Measurements from ENCODE around the gene SUPT20HL2.
"Not testable (repeated sequence)": the region's sequence is repeated elsewhere in the genome, so short reads cannot be mapped to it uniquely, and the experiment has no call there.

SUPT20HL2 gene

GRCh38 chrX:24332878-24333277 is 19.0 kb upstream of the SUPT20HL2 start:
- no peak for TF ChIP-seq CTCF (IDR thresholded peaks at IDR 0.05; ENCODE audit: low read depth, low read length, missing control alignments)

GRCh38 chrX:24325231-24325630 is 11.4 kb upstream of the SUPT20HL2 start:
- DNase-seq (ENCODE audit: low read depth): no peak
- in situ Hi-C loops (cut with HindIII; ENCODE audit: low sequenced_read_pairs): no loop called here
- no peak overlapping the region for H3K4me3 ChIP-seq (ENCODE audit: low read depth, low read length)
- no peak for TF ChIP-seq CTCF (IDR thresholded peaks at IDR 0.05; ENCODE audit: low read depth, low read length, missing control alignments)

More at GRCh38 chrX:24332878-24333277, 19.0 kb upstream of the SUPT20HL2 start:
- H3K4me3 ChIP-seq (ENCODE audit: low read depth, low read length): no peak overlapping the region
- peak; percentile 29 for DNase-seq (ENCODE audit: low read depth)
- in situ Hi-C loops (cut with HindIII; ENCODE audit: low sequenced_read_pairs): loop anchor here (5.0 kb wide), 1 partner anchor 74 kb away; no protein-coding TSS in a partner anchor

- in situ Hi-C loops (cut with HindIII; ENCODE audit: low sequenced_read_pairs): no loop called here
- no peak for DNase-seq (ENCODE audit: low read depth)
- no peak overlapping the region for H3K4me3 ChIP-seq (ENCODE audit: low read depth, low read length)
- no peak for TF ChIP-seq CTCF (IDR thresholded peaks at IDR 0.05; ENCODE audit: low read depth, low read length, missing control alignments)
These were observed 8.0 kb upstream of the SUPT20HL2 start for GRCh38 chrX:24321741-24322395.

GRCh38 chrX:24317567-24317966 is 3.7 kb upstream of the SUPT20HL2 start:
- in situ Hi-C loops (cut with HindIII; ENCODE audit: low sequenced_read_pairs): no loop called here
- no peak for TF ChIP-seq CTCF (IDR thresholded peaks at IDR 0.05; ENCODE audit: low read depth, low read length, missing control alignments)
- DNase-seq (ENCODE audit: low read depth): no peak
- no peak overlapping the region for H3K4me3 ChIP-seq (ENCODE audit: low read depth, low read length)

GRCh38 chrX:24316111-24316510 is 2.2 kb upstream of the SUPT20HL2 start:
- no peak for TF ChIP-seq CTCF (IDR thresholded peaks at IDR 0.05; ENCODE audit: low read depth, low read length, missing control alignments)
- in situ Hi-C loops (cut with HindIII; ENCODE audit: low sequenced_read_pairs): no loop called here
- H3K4me3 ChIP-seq (ENCODE audit: low read depth, low read length): no peak overlapping the region
- DNase-seq (ENCODE audit: low read depth): no peak

- H3K4me3 ChIP-seq (ENCODE audit: low read depth, low read length); DNase-seq (ENCODE audit: low read depth); in situ Hi-C loops (cut with HindIII; ENCODE audit: low sequenced_read_pairs): not testable (repeated sequence)
These were observed 1.6 kb downstream of the SUPT20HL2 start for GRCh38 chrX:24312249-24312607.

- in situ Hi-C loops (cut with HindIII; ENCODE audit: low sequenced_read_pairs); H3K4me3 ChIP-seq (ENCODE audit: low read depth, low read length); DNase-seq (ENCODE audit: low read depth): not testable (repeated sequence)
These were observed 2.2 kb downstream of the SUPT20HL2 start for GRCh38 chrX:24311507-24312248.

- DNase-seq (ENCODE audit: low read depth); H3K4me3 ChIP-seq (ENCODE audit: low read depth, low read length); in situ Hi-C loops (cut with HindIII; ENCODE audit: low sequenced_read_pairs): not testable (repeated sequence)
These were observed 3.0 kb downstream of the SUPT20HL2 start for GRCh38 chrX:24310916-24311315.

- H3K4me3 ChIP-seq (ENCODE audit: low read depth, low read length); in situ Hi-C loops (cut with HindIII; ENCODE audit: low sequenced_read_pairs); DNase-seq (ENCODE audit: low read depth): not testable (repeated sequence)
These were observed 4.1 kb downstream of the SUPT20HL2 start for GRCh38 chrX:24309580-24310374.

- H3K4me3 ChIP-seq (ENCODE audit: low read depth, low read length); in situ Hi-C loops (cut with HindIII; ENCODE audit: low sequenced_read_pairs); DNase-seq (ENCODE audit: low read depth): not testable (repeated sequence)
These were observed 5.1 kb downstream of the SUPT20HL2 start for GRCh38 chrX:24308803-24309202.

All from astrocyte of the cerebellum (primary cell).